Measurements from ENCODE around the gene DIP2C.
"Not testable (repeated sequence)": the region's sequence is repeated elsewhere in the genome, so short reads cannot be mapped to it uniquely, and the experiment has no call there.

DIP2C gene

DNA sequence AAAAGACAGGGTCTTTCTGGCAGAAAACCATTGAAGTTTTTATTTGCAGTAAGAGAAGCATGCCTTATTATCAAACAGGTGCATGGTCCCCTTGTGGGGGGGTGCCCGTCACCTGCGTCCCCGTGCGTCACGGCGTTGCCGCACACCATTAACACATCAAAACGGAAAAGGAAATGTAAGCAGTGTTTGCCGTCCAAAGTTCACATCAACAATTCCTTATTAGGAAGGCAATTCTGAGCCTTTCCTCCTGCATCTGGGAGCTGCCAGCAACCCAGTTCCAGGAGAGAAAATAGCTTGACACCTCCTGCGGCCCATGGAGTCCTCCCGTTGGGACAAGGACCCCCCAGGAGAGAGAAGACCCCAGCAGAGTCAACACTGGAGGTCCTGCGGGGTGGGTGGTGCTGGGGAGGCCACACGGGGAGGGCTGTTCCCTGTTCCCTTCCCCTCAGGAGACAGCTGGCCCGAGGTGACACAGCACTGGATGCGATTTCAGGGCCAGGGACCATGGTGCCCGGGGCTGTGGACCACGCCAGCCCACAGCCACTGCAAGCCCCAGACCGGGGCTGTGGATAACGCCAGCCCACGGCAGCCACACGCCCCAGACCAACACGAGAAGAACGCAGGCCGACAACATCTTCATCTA, 39.5 kb downstream of the DIP2C start:
- Mint-ChIP-seq H3K27ac (no peak overlapping the region), H3K4me3 (no peak overlapping the region), H3K36me3 (no peaks in the 10 kb centered on the region), H3K9me3 (no peaks in the 10 kb centered on the region), H3K4me1 (no peaks in the 10 kb centered on the region)
- DNase-seq (ENCODE audit: low spot score in 2 of 2) = no peak
- ATAC-seq = no peak

DNA sequence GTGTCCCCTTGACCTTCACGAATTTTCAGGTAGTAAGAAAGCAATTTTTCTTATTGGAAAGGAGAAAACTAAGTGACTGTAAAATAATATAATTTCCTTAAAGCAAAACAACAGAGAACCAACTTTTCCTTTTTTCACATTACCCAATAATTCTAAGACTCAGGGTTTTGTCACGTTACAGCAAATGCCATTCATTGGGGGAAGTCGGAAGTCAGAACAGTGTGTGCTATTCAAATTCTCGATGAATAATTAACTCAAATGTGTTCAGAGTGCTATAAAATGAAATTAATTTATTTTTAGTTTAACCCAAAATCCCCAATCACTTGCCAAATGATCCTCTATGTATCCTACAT, 40.0 kb downstream of the DIP2C start:
- Mint-ChIP-seq H3K4me3 (no peak overlapping the region), H3K9me3 (no peaks in the 10 kb centered on the region), H3K4me1 (no peaks in the 10 kb centered on the region), H3K36me3 (no peaks in the 10 kb centered on the region), H3K27ac (no peak overlapping the region)
- ATAC-seq = no peak
- DNase-seq (ENCODE audit: low spot score in 2 of 2) = no peak

DNA sequence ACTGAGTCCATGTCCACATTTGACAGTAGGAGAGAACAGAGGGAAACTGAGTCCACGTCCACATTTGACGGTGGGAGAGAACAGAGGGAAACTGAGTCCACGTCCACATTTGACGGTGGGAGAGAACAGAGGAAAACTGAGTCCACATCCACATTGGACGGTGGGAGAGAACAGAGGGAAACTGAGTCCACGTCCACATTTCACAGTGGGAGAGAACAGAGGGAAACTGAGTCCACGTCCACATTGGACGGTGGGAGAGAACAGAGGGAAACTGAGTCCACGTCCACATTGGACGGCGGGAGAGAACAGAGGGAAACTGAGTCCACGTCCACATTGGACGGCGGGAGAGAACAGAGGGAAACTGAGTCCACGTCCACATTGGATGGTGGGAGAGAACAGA, 42.4 kb downstream of the DIP2C start:
- ATAC-seq; DNase-seq (ENCODE audit: low spot score in 2 of 2); H3K4me1 Mint-ChIP-seq; H3K27ac Mint-ChIP-seq; H3K9me3 Mint-ChIP-seq; H3K4me3 Mint-ChIP-seq; H3K36me3 Mint-ChIP-seq: not testable (repeated sequence)

DNA sequence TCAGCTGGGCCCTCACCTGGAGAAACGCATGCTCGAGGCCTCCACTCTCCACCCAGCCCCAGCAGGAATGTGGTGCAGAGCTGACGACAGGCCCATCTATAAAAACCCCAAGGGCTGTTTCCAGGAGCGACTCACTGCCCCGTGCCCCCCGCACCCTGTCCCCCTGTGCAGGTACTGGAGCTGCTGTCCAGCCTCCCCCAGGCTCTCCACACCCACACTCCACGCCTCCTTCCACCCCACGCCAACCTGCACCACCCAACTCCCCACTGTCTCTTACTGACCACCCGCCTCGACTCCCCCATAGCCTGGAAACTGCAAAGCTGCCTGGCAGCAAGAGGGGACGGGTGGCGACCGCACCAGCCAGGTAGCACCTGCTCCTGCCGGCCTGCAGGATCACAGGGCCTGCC, 43.3 kb downstream of the DIP2C start:
- ATAC-seq (no peak), DNase-seq (ENCODE audit: low spot score in 2 of 2) (no peak)
- H3K4me1 Mint-ChIP-seq = no peaks in the 10 kb centered on the region
- no peaks in the 10 kb centered on the region for H3K9me3 Mint-ChIP-seq
- no peak overlapping the region for H3K4me3 Mint-ChIP-seq
- no peak overlapping the region for H3K27ac Mint-ChIP-seq
- no peaks in the 10 kb centered on the region for H3K36me3 Mint-ChIP-seq

DNA sequence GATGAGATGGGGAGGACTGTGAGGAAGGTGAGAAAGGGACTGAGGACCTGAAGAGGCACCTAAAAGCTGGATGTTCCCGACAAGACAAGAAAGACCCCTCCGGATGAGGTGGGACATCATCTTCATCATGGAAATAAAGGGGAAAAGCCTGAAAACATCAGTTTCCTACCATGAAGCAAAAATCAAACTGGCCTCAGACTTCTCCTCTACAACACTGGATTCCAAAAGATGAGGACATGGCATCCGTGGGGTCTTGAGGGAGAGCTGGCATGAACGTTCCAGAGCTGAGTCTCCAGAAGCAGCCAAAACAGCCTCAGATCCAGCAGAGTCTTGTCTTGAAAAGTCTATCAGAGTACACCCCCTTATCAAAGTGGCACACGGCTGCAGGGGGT, 44.5 kb downstream of the DIP2C start:
- DNase-seq (ENCODE audit: low spot score in 2 of 2) (no peak), ATAC-seq (no peak)
- Mint-ChIP-seq H3K9me3 (no peaks in the 10 kb centered on the region), H3K4me3 (no peak overlapping the region), H3K4me1 (no peaks in the 10 kb centered on the region), H3K36me3 (no peaks in the 10 kb centered on the region), H3K27ac (no peak overlapping the region)

DNA sequence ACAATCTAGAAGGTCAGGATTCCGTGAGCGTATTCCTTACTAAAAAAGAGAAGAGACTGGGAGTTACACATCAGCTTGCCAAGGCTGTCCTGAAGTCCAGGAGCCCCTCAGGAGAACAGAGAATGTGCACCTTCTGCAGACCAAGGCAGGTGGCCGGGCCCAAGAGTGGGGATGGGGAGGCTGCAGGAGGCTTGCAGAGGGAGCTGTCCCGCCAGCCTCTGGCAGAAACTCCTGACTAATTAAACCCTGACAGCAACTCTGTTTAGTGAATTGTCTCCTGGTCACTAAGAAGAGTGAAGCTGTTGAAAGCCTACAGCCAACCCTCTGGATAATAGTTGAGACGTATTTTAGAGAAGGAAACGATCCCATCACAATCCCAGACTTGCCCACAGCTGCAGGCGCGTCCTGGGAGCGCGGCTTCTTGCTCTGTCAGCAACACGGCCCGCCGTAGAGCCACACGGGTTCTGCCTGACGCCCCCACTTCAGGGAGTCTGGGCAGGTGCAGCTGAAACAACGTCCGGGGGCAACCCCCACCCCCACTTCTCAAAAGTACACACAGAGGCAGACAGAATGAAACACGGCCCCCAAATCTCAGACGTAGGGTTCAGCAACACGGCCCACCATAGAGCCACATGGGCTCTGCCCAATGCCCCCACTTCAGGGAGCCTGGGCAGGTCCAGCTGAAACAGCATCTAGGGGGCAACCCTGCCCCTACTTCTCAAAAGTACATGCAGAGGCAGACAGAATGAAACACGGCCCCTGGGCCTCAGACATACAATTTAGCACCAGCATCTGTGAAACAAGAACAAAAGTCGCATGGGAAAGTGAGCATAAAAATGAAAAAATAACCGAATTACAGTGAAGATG, 45.2 kb downstream of the DIP2C start:
- ATAC-seq (no peak), DNase-seq (ENCODE audit: low spot score in 2 of 2) (no peak)
- no peaks in the 10 kb centered on the region for H3K9me3 Mint-ChIP-seq
- H3K4me1 Mint-ChIP-seq = no peaks in the 10 kb centered on the region
- no peaks in the 10 kb centered on the region for H3K36me3 Mint-ChIP-seq
- H3K4me3 Mint-ChIP-seq = no peak overlapping the region
- no peak overlapping the region for H3K27ac Mint-ChIP-seq

DNA sequence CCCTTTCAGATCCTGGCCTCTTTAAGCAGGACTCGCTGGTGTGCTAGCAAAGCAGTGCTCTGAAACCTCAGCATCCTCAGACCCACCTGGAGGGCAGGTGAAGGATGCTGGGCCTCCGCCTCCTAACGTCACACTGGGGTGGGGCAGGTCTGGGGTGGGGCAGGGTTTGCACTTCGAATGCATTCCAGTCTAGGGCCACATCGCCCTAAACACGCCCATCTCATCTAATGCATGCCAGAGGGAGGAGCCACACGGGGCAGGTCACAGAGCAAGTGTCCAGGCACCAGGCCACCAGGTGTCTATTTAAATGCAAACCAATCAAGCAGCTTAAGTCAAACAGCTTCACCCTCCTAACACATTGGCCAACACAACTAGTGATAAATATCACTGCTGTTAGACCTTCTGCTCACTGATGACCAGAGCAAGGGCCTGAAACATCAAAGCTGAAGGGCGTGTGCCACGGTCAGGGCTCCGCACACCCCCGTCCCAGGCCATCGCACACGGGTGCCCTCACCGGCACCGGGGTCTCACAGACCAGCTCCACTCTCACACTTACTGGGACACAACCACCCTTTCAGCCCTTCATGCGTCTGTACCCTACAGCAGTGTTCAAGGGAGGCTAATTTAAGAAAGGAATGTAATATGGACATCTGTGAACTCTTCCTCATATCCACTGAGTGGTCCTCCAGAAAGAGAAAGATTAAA, 47.1 kb downstream of the DIP2C start:
- no peak overlapping the region for H3K4me3 Mint-ChIP-seq
- no peaks in the 10 kb centered on the region for H3K4me1 Mint-ChIP-seq
- H3K27ac Mint-ChIP-seq = no peak overlapping the region
- H3K36me3 Mint-ChIP-seq = no peaks in the 10 kb centered on the region
- no peak for DNase-seq (ENCODE audit: low spot score in 2 of 2)
- ATAC-seq = no peak
- no peaks in the 10 kb centered on the region for H3K9me3 Mint-ChIP-seq

DNA sequence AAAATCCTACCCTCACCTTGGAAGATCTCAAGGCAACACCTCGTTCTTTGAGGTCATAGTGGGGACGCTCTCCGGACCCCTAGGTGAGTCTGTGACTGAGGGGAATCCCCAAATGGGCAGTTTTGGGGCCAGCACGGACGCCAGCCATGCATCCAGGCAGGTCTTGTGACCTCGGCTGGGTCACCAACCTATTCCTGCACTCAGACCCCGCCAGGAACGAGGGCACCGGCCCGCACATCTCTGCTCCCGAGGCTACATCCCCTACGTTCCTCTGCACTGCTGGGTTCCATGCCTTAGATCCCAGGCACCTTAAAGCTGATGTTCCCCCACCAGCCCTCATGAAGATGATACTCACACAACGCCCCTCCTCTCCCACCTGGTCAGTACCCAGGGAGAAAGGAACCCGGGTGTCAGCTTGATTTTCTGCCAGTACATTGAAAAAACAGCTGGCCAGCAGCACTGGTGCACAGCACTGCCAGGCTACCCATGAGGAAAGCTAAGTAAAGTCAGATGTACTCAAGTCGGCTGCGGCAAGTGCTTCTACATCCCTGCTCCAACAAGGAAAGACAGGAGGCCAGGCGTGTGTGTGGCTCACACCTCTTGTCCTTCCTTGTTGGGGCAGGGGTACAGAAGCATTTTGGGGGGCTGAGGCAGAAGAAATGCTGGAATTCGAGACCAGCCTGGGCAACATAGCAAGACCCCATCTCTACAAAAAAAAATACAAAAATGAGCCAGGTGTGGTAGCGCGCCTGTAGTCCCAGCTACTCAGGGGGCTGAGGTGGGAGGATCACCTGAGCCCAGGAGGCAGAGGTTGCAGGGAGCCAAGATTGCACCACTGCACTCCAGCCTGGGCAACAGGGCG, 48.1 kb downstream of the DIP2C start:
- ATAC-seq (no peak), DNase-seq (ENCODE audit: low spot score in 2 of 2) (no peak)
- Mint-ChIP-seq H3K4me1 (peaks cover 4% of the 10 kb centered on the region), H3K36me3 (peaks cover 5% of the 10 kb centered on the region), H3K27ac (no peak overlapping the region), H3K9me3 (no peaks in the 10 kb centered on the region), H3K4me3 (no peak overlapping the region)

DNA sequence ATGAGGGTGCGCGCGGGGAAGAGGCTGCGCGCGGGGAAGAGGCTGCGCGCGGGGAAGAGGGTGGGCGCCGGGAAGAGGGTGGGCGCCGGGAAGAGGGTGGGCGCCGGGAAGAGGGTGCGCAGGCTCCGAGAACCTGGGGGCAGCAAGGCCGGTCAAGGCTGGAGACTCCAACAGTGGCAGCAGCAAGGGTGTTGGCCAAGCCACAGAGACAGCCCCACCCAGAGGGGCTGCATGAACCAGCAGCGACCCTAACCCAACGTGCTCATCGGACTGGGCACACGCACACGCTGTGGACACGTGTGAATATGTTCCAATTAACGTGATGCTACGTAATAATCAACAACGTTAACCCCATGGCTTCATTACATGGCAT, 48.8 kb downstream of the DIP2C start:
- Mint-ChIP-seq H3K9me3 (no peaks in the 10 kb centered on the region), H3K4me1 (peaks cover 5% of the 10 kb centered on the region), H3K4me3 (no peak overlapping the region), H3K36me3 (peaks cover 6% of the 10 kb centered on the region), H3K27ac (no peak overlapping the region)
- DNase-seq (ENCODE audit: low spot score in 2 of 2) (no peak), ATAC-seq (no peak)

DNA sequence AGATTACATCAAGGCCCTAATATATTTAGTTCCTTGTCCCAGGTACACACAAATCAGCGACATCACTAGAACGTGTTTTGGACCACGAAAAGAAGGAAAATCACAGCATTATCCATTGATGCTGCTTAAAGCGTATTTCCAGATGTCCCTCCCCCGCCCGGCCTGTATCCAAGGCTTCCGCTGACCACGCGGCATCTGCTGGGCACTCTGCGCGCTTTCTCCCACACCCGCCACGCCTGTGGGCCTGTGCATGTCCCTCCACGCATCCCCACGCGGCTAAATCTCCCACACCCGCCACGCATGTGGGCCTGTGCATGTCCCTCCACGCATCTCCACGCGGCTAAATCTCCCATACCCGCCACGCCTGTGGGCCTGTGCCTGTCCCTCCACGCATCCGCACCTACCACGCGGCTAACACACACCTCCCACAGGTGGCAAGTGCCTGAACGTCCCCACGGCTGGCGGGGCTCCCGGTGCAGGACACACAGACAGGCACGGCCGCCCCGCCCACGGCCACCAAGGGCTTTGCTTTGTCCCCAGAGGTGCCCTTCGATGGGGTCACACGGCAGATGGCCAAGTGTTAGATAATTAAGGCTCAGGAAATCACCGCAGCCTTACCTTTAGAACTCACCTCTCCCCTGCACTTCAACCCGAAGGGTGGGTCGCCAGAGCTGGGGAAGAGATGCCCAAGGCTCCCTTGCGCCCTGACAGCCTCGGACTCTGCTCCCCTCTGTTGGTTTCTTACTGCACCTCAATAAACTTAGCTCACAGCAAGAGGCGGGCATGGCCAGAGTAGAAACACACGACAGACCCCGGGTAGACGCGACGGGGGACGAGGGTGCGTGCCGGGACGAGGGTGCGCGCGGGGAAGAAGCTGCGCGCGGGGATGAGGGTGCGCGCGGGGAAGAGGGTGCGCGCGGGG, 49.5 kb downstream of the DIP2C start:
- no peak for DNase-seq (ENCODE audit: low spot score in 2 of 2)
- Mint-ChIP-seq H3K4me1 (peaks cover 5% of the 10 kb centered on the region), H3K27ac (no peak overlapping the region), H3K9me3 (no peaks in the 10 kb centered on the region), H3K4me3 (no peak overlapping the region), H3K36me3 (peaks cover 6% of the 10 kb centered on the region)
- ATAC-seq = no peak

DNA sequence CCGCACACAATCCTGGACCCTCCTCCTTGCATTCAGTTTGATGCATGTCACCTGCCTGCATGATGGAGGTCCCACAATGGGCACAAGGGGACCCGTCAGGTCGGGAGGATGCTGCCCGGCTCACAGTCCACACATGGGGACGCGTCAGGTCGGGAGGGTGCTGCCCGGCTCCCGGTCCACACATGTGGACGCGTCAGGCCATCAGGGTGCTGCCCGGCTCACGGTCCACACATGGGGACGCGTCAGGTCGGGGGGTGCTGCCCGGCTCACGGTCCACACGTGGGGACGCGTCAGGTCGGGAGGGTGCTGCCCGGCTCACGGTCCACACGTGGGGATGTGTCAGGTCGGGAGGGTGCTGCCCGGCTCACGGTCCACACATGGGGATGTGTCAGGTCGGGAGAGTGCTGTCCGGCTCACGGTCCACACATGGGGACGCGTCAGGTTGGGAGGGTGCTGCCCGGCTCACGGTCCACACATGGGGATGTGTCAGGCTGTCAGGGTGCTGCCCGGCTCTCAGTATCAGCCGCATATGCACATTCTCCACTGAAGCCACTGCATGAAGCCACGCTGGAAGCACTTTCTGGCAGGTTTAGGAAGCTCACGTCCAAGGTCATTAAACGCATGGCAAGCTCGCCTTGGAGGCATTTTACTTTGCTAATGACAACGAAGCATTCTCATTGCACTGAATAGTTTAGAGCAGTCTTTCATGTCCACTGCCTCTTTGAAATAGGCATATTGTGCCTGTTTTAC, 50.3 kb downstream of the DIP2C start:
- H3K27ac Mint-ChIP-seq = no peak overlapping the region
- H3K4me1 Mint-ChIP-seq = peaks cover 5% of the 10 kb centered on the region

DNA sequence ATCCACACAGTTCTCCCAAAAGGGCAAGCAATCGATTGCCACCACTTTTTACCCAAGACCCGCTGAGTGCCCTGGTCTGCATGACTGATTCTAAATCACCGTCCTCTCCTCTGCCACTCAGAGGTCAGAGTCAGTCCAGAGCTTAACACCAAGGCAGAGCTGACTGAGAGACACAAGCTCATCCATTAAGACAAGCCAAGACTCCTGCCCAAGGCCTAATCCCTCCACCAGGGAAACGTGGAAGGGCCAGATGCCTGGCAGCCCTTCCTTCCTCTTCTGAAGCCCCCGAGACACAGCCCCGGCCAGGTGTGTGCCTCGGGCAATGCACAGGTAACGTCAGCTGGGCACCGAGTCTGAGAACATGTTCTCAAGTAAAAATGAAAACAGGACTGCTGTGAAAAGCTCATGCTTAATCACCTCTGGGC, 51.7 kb downstream of the DIP2C start:
- Mint-ChIP-seq H3K27ac (no peak overlapping the region), H3K36me3 (peaks cover 6% of the 10 kb centered on the region), H3K4me1 (peaks cover 5% of the 10 kb centered on the region), H3K9me3 (no peaks in the 10 kb centered on the region), H3K4me3 (no peak overlapping the region)
- ATAC-seq = no peak
- no peak for DNase-seq (ENCODE audit: low spot score in 2 of 2)

More for the DNA sequence above, 50.3 kb downstream of the DIP2C start:
- DNase-seq (ENCODE audit: low spot score in 2 of 2) = no peak
- H3K36me3 Mint-ChIP-seq = peaks cover 6% of the 10 kb centered on the region
- H3K9me3 Mint-ChIP-seq = no peaks in the 10 kb centered on the region
- H3K4me3 Mint-ChIP-seq = no peak overlapping the region
- ATAC-seq = no peak

DNA sequence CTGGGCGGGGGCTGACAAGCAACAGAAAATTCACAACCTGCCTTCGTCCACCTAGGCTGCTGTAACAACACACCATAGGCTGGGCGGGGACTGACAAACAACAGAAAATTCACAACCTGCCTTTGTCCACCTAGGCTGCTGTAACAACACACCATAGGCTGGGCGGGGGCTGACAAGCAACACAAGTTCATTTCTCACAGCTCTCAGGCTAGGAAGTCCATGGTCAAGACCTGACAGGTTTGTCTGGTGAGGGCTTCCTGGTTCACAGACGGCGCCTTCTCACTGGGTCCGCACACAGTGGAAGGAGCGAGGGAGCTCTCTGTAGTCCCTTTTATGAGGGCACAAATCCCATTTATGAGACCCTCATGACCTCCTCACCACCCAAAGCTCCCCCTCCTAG, 52.2 kb downstream of the DIP2C start:
- Mint-ChIP-seq H3K36me3 (peaks cover 6% of the 10 kb centered on the region), H3K4me3 (no peak overlapping the region), H3K4me1 (peaks cover 5% of the 10 kb centered on the region), H3K27ac (no peak overlapping the region), H3K9me3 (no peaks in the 10 kb centered on the region)
- ATAC-seq (no peak), DNase-seq (ENCODE audit: low spot score in 2 of 2) (no peak)

DNA sequence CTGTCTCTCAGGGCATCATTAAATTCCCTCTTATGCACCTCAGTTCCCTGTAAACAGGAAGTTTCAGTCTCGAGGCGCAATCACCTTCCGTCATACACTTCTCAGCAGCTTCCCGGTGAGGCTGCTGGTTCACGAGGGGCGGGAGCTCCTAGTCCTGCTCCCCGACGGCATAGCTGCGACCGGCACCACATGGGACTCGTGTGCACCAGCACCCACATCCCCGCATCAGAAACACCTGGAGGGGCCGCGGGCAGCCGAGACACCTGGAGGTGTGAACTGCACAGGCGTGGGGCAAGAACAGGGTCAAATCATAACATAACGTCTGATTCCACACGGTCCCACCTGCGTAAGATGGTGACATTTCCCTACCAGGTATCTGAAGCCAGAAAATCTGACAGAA, 52.7 kb downstream of the DIP2C start:
- Mint-ChIP-seq H3K36me3 (peaks cover 6% of the 10 kb centered on the region), H3K27ac (no peak overlapping the region), H3K9me3 (no peaks in the 10 kb centered on the region), H3K4me1 (peaks cover 5% of the 10 kb centered on the region), H3K4me3 (no peak overlapping the region)
- ATAC-seq = no peak
- no peak for DNase-seq (ENCODE audit: low spot score in 2 of 2)

Measured in stimulated activated effector memory CD8-positive, alpha-beta T cell treated with anti-CD3 and anti-CD28 coated beads, Interleukin-12 subunit alpha, Interleukin-12 subunit beta, amount 100 ng/mL, for 72 hours (primary cell).